GF-D8 (cell line): ENCODE data around the gene BTBD10.
"Not testable (repeated sequence)": the region's sequence is repeated elsewhere in the genome, so short reads cannot be mapped to it uniquely, and the experiment has no call there.

Source experiments
- DNase-seq: peaks from one replicate; lab custom pipeline; 2025; lab: John Stamatoyannopoulos, UW

The BTBD10 gene

GRCh38 chr11:13440100-13440855 lies 22.7 kb downstream of the BTBD10 start:
- DNase-seq: no peak

GRCh38 chr11:13438291-13438690 lies 24.7 kb downstream of the BTBD10 start:
- DNase-seq: no peak

- DNase-seq: not testable (repeated sequence)
Measured at GRCh38 chr11:13436836-13437235, 26.2 kb downstream of the BTBD10 start.

GRCh38 chr11:13434247-13435205 lies 28.5 kb downstream of the BTBD10 start:
- DNase-seq: no peak

GRCh38 chr11:13433437-13433836 lies 29.6 kb downstream of the BTBD10 start:
- no peak for DNase-seq

GRCh38 chr11:13429836-13430235 lies 33.2 kb downstream of the BTBD10 start:
- no peak for DNase-seq

- DNase-seq: no peak
Measured at GRCh38 chr11:13429288-13429687, 33.7 kb downstream of the BTBD10 start.

- no peak for DNase-seq
Measured at GRCh38 chr11:13427440-13427839, 35.6 kb downstream of the BTBD10 start.

- no peak for DNase-seq
Measured at GRCh38 chr11:13423372-13423771, 39.6 kb downstream of the BTBD10 start.

GRCh38 chr11:13421561-13421960 lies 41.5 kb downstream of the BTBD10 start:
- no peak for DNase-seq

GRCh38 chr11:13415201-13415600 lies 47.8 kb downstream of the BTBD10 start:
- no peak for DNase-seq

- no peak for DNase-seq
Measured at GRCh38 chr11:13405220-13405619, 57.8 kb downstream of the BTBD10 start.

- DNase-seq: not testable (repeated sequence)
Measured at GRCh38 chr11:13398335-13398734, 64.7 kb downstream of the BTBD10 start.

- no peak for DNase-seq
Measured at GRCh38 chr11:13391217-13391616, 71.8 kb downstream of the BTBD10 start.

- no peak for DNase-seq
Measured at GRCh38 chr11:13388741-13389140, 74.3 kb downstream of the BTBD10 start.

GRCh38 chr11:13386567-13386966 lies 76.5 kb downstream of the BTBD10 start:
- DNase-seq: no peak

GRCh38 chr11:13384908-13385640 lies 77.9 kb downstream of the BTBD10 start:
- no peak for DNase-seq

- DNase-seq: no peak
Measured at GRCh38 chr11:13382751-13383150, 80.3 kb downstream of the BTBD10 start.

- DNase-seq: no peak
Measured at GRCh38 chr11:13380731-13381130, 82.3 kb downstream of the BTBD10 start.

GRCh38 chr11:13378316-13378715 lies 84.7 kb downstream of the BTBD10 start:
- DNase-seq: no peak

GRCh38 chr11:13376838-13377237 lies 86.2 kb downstream of the BTBD10 start:
- no peak for DNase-seq

- DNase-seq: no peak
Measured at GRCh38 chr11:13376402-13376801, 86.6 kb downstream of the BTBD10 start.
